NCI-H2196 treated with DMSO at 0.1 percent for 48 hours (cell line): ENCODE results near the gene SLC39A6.
"Not testable (repeated sequence)": the region's sequence is repeated elsewhere in the genome, so short reads cannot be mapped to it uniquely, and the experiment has no call there.

Source experiments
- DNase-seq: peaks from one replicate; lab custom pipeline; 2025; ENCODE audit not compliant: unreplicated experiment; lab: John Stamatoyannopoulos, UW

The SLC39A6 gene

GRCh38 chr18:36104749-36105148 is 24.4 kb downstream of the SLC39A6 start:
- no peak for DNase-seq

GRCh38 chr18:36101943-36102342 is 27.2 kb downstream of the SLC39A6 start:
- DNase-seq, result no peak

- no peak for DNase-seq
These were observed 29.8 kb downstream of the SLC39A6 start for GRCh38 chr18:36099311-36099710.

- no peak for DNase-seq
These were observed 32.2 kb downstream of the SLC39A6 start for GRCh38 chr18:36096955-36097354.

GRCh38 chr18:36095936-36096519 is 33.1 kb downstream of the SLC39A6 start:
- DNase-seq, result peak; percentile 7

- DNase-seq, result no peak
These were observed 34.7 kb downstream of the SLC39A6 start for GRCh38 chr18:36094431-36094830.

- DNase-seq, result not testable (repeated sequence)
These were observed 37.0 kb downstream of the SLC39A6 start for GRCh38 chr18:36092116-36092515.

- no peak for DNase-seq
These were observed 40.1 kb downstream of the SLC39A6 start for GRCh38 chr18:36089001-36089400.

GRCh38 chr18:36088256-36088655 is 40.9 kb downstream of the SLC39A6 start:
- no peak for DNase-seq

GRCh38 chr18:36086186-36086585 is 43.0 kb downstream of the SLC39A6 start:
- DNase-seq, result no peak

- no peak for DNase-seq
These were observed 43.9 kb downstream of the SLC39A6 start for GRCh38 chr18:36085195-36085594.

- no peak for DNase-seq
These were observed 45.4 kb downstream of the SLC39A6 start for GRCh38 chr18:36083729-36084128.

GRCh38 chr18:36081118-36081517 is 48.0 kb downstream of the SLC39A6 start:
- DNase-seq, result not testable (repeated sequence)

GRCh38 chr18:36078751-36079529 is 50.2 kb downstream of the SLC39A6 start:
- DNase-seq, result no peak

GRCh38 chr18:36077764-36078163 is 51.4 kb downstream of the SLC39A6 start:
- DNase-seq, result not testable (repeated sequence)

GRCh38 chr18:36075862-36076587 is 53.1 kb downstream of the SLC39A6 start:
- DNase-seq, result no peak

- no peak for DNase-seq
These were observed 54.7 kb downstream of the SLC39A6 start for GRCh38 chr18:36074435-36074834.

- DNase-seq, result no peak
These were observed 55.5 kb downstream of the SLC39A6 start for GRCh38 chr18:36073676-36074075.

- not testable (repeated sequence) for DNase-seq
These were observed 56.7 kb downstream of the SLC39A6 start for GRCh38 chr18:36072406-36072805.

GRCh38 chr18:36067055-36067957 is 61.8 kb downstream of the SLC39A6 start, which contains the start of gene RPRD1A:
Gene RPRD1A (minus strand): TSS chr18:36067559. CDS start chr18:36067404, 155 bp downstream.
- DNase-seq, result peak; percentile 78

- no peak for DNase-seq
These were observed 62.5 kb downstream of the SLC39A6 start for GRCh38 chr18:36066686-36067054.
